Cardiac fibroblast (primary cell): Measurements from ENCODE around the gene CNTNAP5.

Experiments
- DNase-seq, 2 donors: peaks; one replicate each; pipeline versions ENCODE4 v3.0.0 to v3.0.0-alpha.2; 2010; ENCODE audit warnings: low read depth in 2 of 2
- H3K4me3 ChIP-seq, 2 donors: replicated peaks in 1 of 2; 1 replicate in 1 of 2; 2 replicates in 1 of 2; pipeline ENCODE4 v1.5.1; 2011; ENCODE audit warnings: low read depth in 2 of 2, low read length in 2 of 2, mild to moderate bottlenecking in 2 of 2, moderate library complexity in 1 of 2
- TF ChIP-seq, protein P1 (sequence below): IDR thresholded peaks from one replicate; pipeline ENCODE4 v1.5.1; 2011; ENCODE audit warnings: low read depth, mild to moderate bottlenecking, low read length, inconsistent platforms

CNTNAP5 gene

DNA sequence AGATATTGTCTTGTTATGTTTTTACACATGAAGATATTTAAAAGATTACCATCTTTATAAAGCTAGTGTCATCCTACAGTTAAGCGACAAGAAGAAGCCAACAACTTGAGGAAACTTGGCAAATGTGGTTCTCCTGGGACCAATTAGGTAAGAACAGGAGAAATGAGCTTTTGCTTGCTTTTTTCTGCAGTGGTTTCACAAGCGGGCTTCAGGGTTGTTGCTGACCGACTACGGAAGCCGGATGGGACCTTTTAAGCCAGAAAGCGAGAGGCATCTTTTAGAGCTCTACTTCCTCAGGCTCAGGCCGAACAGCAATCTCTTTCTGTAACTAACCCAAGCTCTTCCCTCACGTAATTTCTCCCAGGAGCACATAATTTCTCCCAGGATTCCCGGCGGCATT is 256.5 kb downstream of the CNTNAP5 start:
- TF ChIP-seq, protein P1, sequence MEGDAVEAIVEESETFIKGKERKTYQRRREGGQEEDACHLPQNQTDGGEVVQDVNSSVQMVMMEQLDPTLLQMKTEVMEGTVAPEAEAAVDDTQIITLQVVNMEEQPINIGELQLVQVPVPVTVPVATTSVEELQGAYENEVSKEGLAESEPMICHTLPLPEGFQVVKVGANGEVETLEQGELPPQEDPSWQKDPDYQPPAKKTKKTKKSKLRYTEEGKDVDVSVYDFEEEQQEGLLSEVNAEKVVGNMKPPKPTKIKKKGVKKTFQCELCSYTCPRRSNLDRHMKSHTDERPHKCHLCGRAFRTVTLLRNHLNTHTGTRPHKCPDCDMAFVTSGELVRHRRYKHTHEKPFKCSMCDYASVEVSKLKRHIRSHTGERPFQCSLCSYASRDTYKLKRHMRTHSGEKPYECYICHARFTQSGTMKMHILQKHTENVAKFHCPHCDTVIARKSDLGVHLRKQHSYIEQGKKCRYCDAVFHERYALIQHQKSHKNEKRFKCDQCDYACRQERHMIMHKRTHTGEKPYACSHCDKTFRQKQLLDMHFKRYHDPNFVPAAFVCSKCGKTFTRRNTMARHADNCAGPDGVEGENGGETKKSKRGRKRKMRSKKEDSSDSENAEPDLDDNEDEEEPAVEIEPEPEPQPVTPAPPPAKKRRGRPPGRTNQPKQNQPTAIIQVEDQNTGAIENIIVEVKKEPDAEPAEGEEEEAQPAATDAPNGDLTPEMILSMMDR = no peak
- H3K4me3 ChIP-seq = no peak overlapping the region

DNA sequence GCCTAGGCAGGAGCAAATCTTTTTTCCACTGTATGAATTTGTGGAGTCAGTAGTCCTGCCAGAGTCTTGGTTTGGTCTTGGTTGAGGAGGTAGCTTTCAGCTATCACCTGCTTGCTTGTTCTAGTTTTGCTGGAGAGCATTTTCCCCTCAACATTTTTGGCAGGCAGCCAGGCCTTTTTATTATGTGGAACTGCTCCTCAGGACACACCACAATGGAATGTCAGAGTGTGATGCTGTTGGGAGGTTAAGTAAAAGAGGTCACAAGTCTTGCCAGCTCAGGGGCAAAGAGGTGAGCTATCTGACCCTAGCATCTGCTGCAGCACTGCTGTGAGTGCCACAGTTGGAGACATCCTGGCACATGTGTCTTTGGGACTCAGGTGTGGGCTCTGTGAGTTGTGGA is 258.0 kb downstream of the CNTNAP5 start:
- peak; percentile 45 to 76 for DNase-seq
- TF ChIP-seq, protein P1 = no peak
- H3K4me3 ChIP-seq = no peak overlapping the region

More for the DNA sequence above, 256.5 kb downstream of the CNTNAP5 start:
- DNase-seq = no peak

DNA sequence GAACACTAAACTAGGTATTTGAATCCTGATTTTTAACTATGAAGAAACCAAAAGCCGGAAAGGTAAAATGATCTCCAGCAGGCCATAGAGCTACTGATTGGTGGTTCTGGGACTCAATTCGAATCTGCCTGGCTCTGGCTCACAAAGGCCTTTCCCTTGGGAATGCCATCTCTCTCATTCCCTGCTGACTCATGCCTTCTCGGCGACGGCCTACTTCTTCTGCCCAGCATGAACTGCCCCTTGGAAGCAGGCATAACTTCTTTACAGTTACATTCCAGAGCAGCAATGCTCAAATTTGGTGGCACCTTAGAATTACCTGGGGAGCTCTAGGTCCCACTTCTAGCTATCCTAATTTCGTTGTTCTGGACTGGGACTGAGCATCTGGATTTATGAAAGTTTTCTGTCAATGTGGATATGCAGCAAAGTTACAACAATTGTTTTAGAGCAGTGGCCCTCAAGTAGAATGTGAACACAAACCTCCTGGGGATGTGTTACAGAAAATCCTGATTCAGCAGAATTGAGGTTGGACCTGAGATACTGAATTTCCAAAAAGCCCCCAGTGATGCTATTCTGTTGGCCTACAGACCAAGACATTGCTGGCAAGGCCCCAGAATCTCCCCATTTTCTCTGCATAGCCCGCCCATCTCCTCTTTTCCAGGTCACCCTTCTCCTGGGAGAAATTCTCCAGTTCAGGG is 261.1 kb downstream of the CNTNAP5 start:
- no peak overlapping the region for H3K4me3 ChIP-seq
- DNase-seq = peak; percentile 62 to 65
- TF ChIP-seq, protein P1 = no peak

DNA sequence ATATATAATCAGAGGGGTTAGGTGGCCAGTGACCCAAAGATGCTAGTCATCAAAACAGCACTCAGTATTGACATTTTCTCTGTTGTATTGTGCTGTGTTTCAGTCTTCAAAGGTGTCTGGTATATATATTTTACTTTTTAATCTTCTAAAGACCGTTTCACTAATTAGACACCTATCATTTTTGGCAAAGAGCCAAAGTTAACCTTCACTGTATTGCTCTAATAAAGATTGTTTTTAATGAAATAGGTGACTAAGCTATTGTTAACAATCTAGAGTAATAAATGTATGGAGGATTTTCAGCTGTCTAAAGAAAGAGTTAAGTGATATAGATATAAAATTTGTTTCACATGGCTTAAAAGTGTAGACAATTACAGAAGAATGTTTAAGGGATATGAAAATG is 264.0 kb downstream of the CNTNAP5 start:
- DNase-seq = no peak
- no peak overlapping the region for H3K4me3 ChIP-seq
- TF ChIP-seq, protein P1 = no peak

DNA sequence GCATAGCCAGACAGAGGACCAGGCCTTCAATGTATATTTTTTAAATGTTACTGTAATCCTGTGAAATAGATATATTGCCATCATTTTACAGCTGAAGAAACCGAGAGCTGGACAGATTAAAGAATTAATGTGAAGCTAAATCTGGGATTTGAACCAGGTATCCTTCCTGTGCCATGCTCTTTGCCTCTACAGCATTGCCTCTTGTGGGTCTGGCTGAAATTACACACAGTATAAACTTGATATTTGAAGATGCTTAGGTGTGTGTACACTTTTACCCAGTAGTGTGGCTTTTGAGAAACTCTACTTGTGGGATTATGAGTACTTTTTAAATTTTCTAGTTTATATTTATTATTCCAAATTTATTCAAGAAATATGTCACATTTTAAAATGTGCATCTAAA is 264.5 kb downstream of the CNTNAP5 start:
- TF ChIP-seq, protein P1 = no peak
- DNase-seq = no peak
- H3K4me3 ChIP-seq = no peak overlapping the region

DNA sequence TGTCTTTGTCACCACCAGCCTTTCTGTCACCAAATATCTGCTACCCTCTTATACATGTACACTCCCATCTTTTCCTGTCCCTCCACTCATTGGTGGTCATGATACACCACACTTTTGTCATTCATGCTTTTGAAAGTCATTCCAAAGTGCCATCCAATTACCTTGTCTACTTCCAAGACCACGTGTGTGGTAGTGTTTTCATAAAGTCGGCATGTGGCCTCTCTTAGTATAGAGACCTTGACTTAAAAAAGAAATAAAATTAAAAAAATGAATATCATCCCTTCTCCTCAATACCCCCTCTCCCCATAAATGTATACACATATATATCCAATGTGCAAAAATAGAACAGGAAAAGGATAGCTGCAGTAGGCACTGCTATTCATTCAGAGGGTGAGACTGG is 271.4 kb downstream of the CNTNAP5 start:
- DNase-seq = no peak
- H3K4me3 ChIP-seq = no peak overlapping the region
- TF ChIP-seq, protein P1 = no peak

DNA sequence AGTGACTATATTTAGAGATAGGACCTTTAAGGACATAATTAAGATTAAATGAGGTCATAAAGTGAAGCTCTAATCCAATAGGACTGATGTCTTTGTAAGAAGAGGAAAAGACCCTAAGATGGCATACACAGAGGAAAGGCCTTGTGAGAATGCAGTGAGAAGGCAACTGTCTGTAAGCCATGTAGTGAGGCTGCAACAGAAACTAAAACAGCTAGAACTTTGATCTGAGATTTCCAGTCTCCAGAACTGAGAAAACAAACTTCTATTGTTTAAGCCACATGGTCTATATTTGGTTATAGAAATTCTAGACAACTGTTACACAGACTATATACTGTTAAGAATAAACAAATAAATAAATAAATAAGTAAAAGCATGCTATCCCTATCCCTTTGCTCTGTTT is 276.8 kb downstream of the CNTNAP5 start:
- TF ChIP-seq, protein P1 = no peak
- H3K4me3 ChIP-seq = no peak overlapping the region
- DNase-seq = no peak
